DMS 273 (cell line): ENCODE measurements around the gene ADCY10.
A peak's percentile ranks its signal among the peaks of the same experiment; 100 is the strongest.

Experiments used
- DNase-seq: peaks from one replicate; lab custom pipeline; 2025; ENCODE audit not compliant: unreplicated experiment; lab: John Stamatoyannopoulos, UW

The ADCY10 gene

GRCh38 chr1:167928457-167928852, 14.5 kb upstream of the ADCY10 start:
- no peak for DNase-seq

- no peak for DNase-seq
Measured at GRCh38 chr1:167927046-167927754, 13.3 kb upstream of the ADCY10 start.

- DNase-seq = no peak
Measured at GRCh38 chr1:167926486-167926997, 12.6 kb upstream of the ADCY10 start.

- DNase-seq = no peak
Measured at GRCh38 chr1:167924543-167925231, 10.8 kb upstream of the ADCY10 start.

GRCh38 chr1:167924102-167924501, 10.2 kb upstream of the ADCY10 start:
- no peak for DNase-seq

GRCh38 chr1:167923324-167924056, 9.6 kb upstream of the ADCY10 start:
- no peak for DNase-seq

GRCh38 chr1:167922611-167923074, 8.7 kb upstream of the ADCY10 start:
- no peak for DNase-seq

GRCh38 chr1:167922023-167922422, 8.1 kb upstream of the ADCY10 start:
- no peak for DNase-seq

GRCh38 chr1:167916766-167917511, 3.0 kb upstream of the ADCY10 start:
- no peak for DNase-seq

- no peak for DNase-seq
Measured at GRCh38 chr1:167915569-167915968, 1.6 kb upstream of the ADCY10 start.

- no peak for DNase-seq
Measured at GRCh38 chr1:167912294-167912693, 1.6 kb downstream of the ADCY10 start.

GRCh38 chr1:167911413-167911812, 2.5 kb downstream of the ADCY10 start:
- no peak for DNase-seq

- no peak for DNase-seq
Measured at GRCh38 chr1:167910530-167910929, 3.4 kb downstream of the ADCY10 start.

- no peak for DNase-seq
Measured at GRCh38 chr1:167909691-167910180, 4.2 kb downstream of the ADCY10 start.

GRCh38 chr1:167905671-167906070, 8.3 kb downstream of the ADCY10 start:
- DNase-seq = no peak

- peak; percentile 57 for DNase-seq
Measured at GRCh38 chr1:167905182-167905581, 8.8 kb downstream of the ADCY10 start.

GRCh38 chr1:167904652-167905130, 9.2 kb downstream of the ADCY10 start:
- DNase-seq = peak; percentile 21

GRCh38 chr1:167900907-167901306, 13.0 kb downstream of the ADCY10 start:
- no peak for DNase-seq

- DNase-seq = no peak
Measured at GRCh38 chr1:167899253-167899681, 14.7 kb downstream of the ADCY10 start.

GRCh38 chr1:167898578-167899222, 15.2 kb downstream of the ADCY10 start:
- no peak for DNase-seq
